Activated naive CD4-positive, alpha-beta T cell treated with anti-CD3 and anti-CD28 coated beads for 36 hours (primary cell): ENCODE measurements around the gene COBLL1. TPM values are rescaled to one million over a fixed set of nuclear protein-coding genes. Genes with fewer than 3 reads are reported as not detected.

ENCODE experiments used
- CTCF ChIA-PET: fragments of 350-600 bp; sonication (Branson Sonifier 250); formaldehyde crosslinking; loops from one replicate; lab custom pipeline; 2021; ENCODE audit warnings: antibody characterized with exemption; lab: Charles Lee
- DNase-seq: peaks from one replicate; pipeline ENCODE4 v3.0.0-alpha.2; 2020
- H3K27ac Mint-ChIP-seq: one replicate; pipeline ENCODE4 v1.8.0; 2021; ENCODE audit warnings: mild to moderate bottlenecking, mixed read lengths
- H3K27me3 Mint-ChIP-seq: one replicate; pipeline ENCODE4 v1.8.0; 2021; ENCODE audit warnings: low read depth, mixed read lengths
- H3K36me3 Mint-ChIP-seq: one replicate; pipeline ENCODE4 v1.8.0; 2021; ENCODE audit warnings: low read depth, mixed read lengths
- H3K4me1 Mint-ChIP-seq: one replicate; pipeline ENCODE4 v1.8.0; 2021; ENCODE audit warnings: low read depth, mixed read lengths
- H3K4me3 Mint-ChIP-seq: one replicate; pipeline ENCODE4 v1.8.0; 2021; ENCODE audit warnings: mild to moderate bottlenecking, moderate library complexity, mixed read lengths
- H3K9me3 Mint-ChIP-seq: one replicate; pipeline ENCODE4 v1.8.0; 2021; ENCODE audit warnings: mixed read lengths
- intact Hi-C: fragments of 100-400 bp; cut with micrococcal nuclease; formaldehyde crosslinking; loops from one replicate; pipeline ENCODE4 v1.15.1; 2023
- total RNA-seq, 2 experiments: library from RNA; stranded (reverse); gene quantifications; one replicate each; pipeline ENCODE4 v1.2.3, GENCODE V29; 2021

Gene COBLL1
- total RNA-seq, 2 experiments from 2014 or later, result not detected

- Mint-ChIP-seq H3K36me3 (no peaks in the 10 kb centered on the region), H3K27me3 (no peaks in the 10 kb centered on the region), H3K4me3 (no peak overlapping the region), H3K9me3 (no peaks in the 10 kb centered on the region), H3K27ac (no peak overlapping the region), H3K4me1 (no peaks in the 10 kb centered on the region)
- intact Hi-C loops, result no loop called here
- no peak for DNase-seq
- CTCF ChIA-PET, result no interaction called here
Observed at GRCh38 chr2:164754157-164755093, 87.2 kb downstream of the COBLL1 start.

DNA sequence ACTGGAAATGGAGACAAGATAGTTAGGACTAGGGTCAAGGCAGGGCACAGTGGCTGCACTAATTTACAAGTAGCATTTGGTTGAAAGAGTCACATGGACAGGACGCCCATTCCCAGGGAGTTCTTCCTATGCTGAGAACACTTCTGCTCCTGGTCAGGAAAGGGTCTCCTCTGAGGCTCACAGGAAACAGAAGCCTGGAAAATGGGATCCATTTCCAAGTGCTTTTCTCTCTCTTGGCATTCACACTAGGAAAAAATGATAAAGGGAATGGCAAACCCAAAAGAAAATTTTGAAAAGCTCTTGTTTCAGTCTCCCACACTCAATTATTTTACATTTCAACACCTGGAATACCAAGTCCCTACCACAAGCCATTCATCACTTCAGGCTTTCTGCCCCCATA is 88.7 kb downstream of the COBLL1 start:
- CTCF ChIA-PET, result no interaction called here
- H3K9me3 Mint-ChIP-seq, result no peaks in the 10 kb centered on the region
- H3K27me3 Mint-ChIP-seq, result no peaks in the 10 kb centered on the region
- H3K4me3 Mint-ChIP-seq, result no peak overlapping the region
- H3K27ac Mint-ChIP-seq, result no peak overlapping the region
- H3K4me1 Mint-ChIP-seq, result no peaks in the 10 kb centered on the region
- DNase-seq, result no peak
- H3K36me3 Mint-ChIP-seq, result no peaks in the 10 kb centered on the region
- intact Hi-C loops, result no loop called here

DNA sequence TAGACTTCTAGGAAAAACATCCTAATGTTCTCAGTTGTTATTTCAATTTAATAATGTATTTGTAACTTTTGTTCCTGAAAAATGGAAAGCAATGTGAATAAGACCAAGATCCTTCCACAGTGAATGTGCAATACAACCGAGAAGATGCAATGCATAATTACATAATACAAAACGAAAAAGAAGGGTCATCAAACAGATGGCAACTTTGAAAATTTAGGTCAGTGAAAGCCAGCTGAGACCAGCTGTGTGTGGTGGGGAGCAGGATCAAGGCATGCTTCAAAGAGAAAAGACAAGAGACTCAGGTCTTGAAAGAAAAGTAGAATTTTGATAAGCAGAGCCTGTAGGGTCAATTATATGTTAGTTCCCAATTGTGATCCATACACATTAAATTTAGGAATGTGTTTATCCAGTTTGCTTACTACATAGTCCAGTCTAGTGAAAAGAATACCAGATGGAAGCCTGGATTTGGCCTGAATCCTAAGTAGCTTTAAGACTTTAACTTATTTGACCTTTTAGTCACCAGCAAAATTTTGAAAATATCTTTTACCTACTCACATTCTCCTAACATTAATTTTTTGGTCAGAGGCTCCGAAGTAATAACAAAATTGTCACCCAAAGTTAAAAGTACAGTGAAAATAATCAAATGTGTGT is 93.7 kb downstream of the COBLL1 start:
- Mint-ChIP-seq H3K27ac (no peak overlapping the region), H3K27me3 (no peaks in the 10 kb centered on the region), H3K36me3 (no peaks in the 10 kb centered on the region), H3K4me1 (no peaks in the 10 kb centered on the region), H3K9me3 (no peaks in the 10 kb centered on the region), H3K4me3 (no peak overlapping the region)
- CTCF ChIA-PET, result no interaction called here
- intact Hi-C loops, result no loop called here
- no peak for DNase-seq

DNA sequence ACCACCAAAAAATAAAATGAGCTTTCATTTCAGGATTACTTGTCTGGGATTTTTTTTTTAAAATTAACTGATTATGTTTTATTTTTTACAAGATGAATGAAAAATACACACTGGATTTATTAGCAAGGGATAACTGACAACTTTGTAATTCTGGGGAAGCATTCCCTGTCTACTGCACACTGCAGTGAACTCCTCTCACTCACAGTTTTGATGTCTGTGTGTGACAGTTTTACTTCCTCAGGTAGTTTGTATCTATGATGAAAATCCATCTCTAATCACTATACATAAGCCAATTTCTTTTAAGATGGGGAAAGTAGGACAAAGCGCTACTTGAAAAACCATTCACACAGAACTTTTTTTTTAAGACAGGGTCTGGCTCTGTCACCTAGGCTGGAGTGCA is 94.5 kb downstream of the COBLL1 start:
- intact Hi-C loops, result no loop called here
- H3K27me3 Mint-ChIP-seq, result no peaks in the 10 kb centered on the region
- no peak for DNase-seq
- H3K9me3 Mint-ChIP-seq, result no peaks in the 10 kb centered on the region
- H3K27ac Mint-ChIP-seq, result no peak overlapping the region
- H3K4me1 Mint-ChIP-seq, result no peaks in the 10 kb centered on the region
- H3K4me3 Mint-ChIP-seq, result no peak overlapping the region
- CTCF ChIA-PET, result no interaction called here
- no peaks in the 10 kb centered on the region for H3K36me3 Mint-ChIP-seq

GRCh38 chr2:164746713-164747112 is 94.9 kb downstream of the COBLL1 start:
- Mint-ChIP-seq H3K4me1 (no peaks in the 10 kb centered on the region), H3K9me3 (no peaks in the 10 kb centered on the region), H3K36me3 (no peaks in the 10 kb centered on the region), H3K4me3 (no peak overlapping the region), H3K27ac (no peak overlapping the region), H3K27me3 (no peaks in the 10 kb centered on the region)
- CTCF ChIA-PET, result no interaction called here
- intact Hi-C loops, result no loop called here
- no peak for DNase-seq

DNA sequence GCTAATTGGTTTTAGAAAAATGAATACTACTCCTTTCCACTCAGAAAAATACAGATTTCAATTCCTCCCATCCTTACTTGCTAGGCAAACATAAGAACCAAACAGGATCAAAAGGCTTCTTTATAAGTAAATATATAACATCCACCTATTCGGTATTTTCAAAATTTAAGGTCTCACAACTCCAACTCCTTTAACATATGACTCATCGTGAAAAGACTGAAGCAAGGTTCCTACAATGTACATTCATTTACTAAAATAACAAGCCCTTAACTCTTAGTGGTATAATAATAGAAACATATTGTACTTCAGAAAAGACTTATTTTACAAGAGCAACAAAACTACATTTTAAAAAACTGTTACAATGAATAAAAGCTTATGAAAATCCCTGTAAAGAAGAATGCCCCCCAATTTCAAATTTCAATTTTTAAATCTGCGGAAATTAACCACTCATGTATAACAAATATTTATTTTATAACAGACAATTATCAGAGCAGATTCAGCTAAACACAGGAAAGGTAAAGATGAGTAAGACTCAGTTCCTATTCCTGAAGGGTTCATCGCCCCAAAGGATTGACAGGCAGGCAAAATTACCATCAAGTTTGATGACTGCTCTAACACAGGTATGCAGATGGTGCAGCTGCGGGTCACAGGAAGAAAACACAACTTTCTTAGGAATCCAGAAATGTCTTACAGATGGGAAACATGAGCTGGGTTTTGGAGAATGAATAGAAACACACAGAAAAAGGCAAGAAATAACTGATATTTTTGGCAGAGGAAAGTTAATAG is 96.4 kb downstream of the COBLL1 start:
- Mint-ChIP-seq H3K27me3 (no peaks in the 10 kb centered on the region), H3K4me3 (no peak overlapping the region), H3K9me3 (no peaks in the 10 kb centered on the region)

GRCh38 chr2:164742738-164743317 is 98.8 kb downstream of the COBLL1 start:
- H3K4me1 Mint-ChIP-seq, result no peaks in the 10 kb centered on the region

More for the DNA sequence above, 96.4 kb downstream of the COBLL1 start:
- H3K27ac Mint-ChIP-seq, result no peak overlapping the region
- CTCF ChIA-PET, result no interaction called here
- no peaks in the 10 kb centered on the region for H3K4me1 Mint-ChIP-seq
- no peak for DNase-seq
- intact Hi-C loops, result no loop called here
- no peaks in the 10 kb centered on the region for H3K36me3 Mint-ChIP-seq

GRCh38 chr2:164739966-164740365 is 101.7 kb downstream of the COBLL1 start:
- Mint-ChIP-seq H3K9me3 (no peaks in the 10 kb centered on the region), H3K4me3 (no peak overlapping the region), H3K36me3 (no peaks in the 10 kb centered on the region), H3K27ac (no peak overlapping the region), H3K27me3 (no peaks in the 10 kb centered on the region), H3K4me1 (no peaks in the 10 kb centered on the region)
- no peak for DNase-seq
- CTCF ChIA-PET, result interaction anchor here (0.8 kb wide), 1 partner anchor 32 kb away, joined by 3 read pairs; no protein-coding TSS in a partner anchor
- intact Hi-C loops, result loop anchor here (1.0 to 5.0 kb wide), 3 partner anchors 21 to 552 kb away; partner anchors contain the start of gene COBLL1

More at GRCh38 chr2:164742738-164743317, 98.8 kb downstream of the COBLL1 start:
- H3K9me3 Mint-ChIP-seq, result no peaks in the 10 kb centered on the region
- H3K27me3 Mint-ChIP-seq, result no peaks in the 10 kb centered on the region
- DNase-seq, result no peak
- H3K36me3 Mint-ChIP-seq, result no peaks in the 10 kb centered on the region
- no peak overlapping the region for H3K4me3 Mint-ChIP-seq
- CTCF ChIA-PET, result no interaction called here
- intact Hi-C loops, result no loop called here
- H3K27ac Mint-ChIP-seq, result no peak overlapping the region

DNA sequence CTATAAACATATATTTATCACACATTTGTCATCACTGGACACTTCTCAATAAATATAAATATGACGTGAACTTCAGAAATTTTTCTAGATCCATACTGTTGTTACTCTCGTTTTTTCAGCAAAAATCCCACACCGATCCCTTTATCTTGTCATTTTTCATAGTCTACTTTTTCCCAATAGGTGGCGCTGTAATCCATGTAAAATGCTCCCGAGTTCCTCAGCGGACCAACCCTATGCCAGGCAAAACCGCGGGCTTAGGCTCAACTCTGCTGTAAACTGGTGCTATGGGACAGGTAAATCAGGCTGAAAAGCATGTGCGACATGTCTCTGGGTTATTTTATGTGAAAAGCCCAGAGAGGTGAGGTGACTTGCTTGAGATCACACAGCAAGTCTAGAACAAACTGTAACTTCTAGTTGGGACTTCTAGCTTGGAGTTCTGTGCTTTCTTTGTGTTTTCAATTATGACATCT is 104.0 kb downstream of the COBLL1 start:
- H3K36me3 Mint-ChIP-seq, result no peaks in the 10 kb centered on the region
- peak; percentile 38 for DNase-seq
- H3K4me3 Mint-ChIP-seq, result no peak overlapping the region
- no peaks in the 10 kb centered on the region for H3K4me1 Mint-ChIP-seq
- no peaks in the 10 kb centered on the region for H3K9me3 Mint-ChIP-seq
- H3K27ac Mint-ChIP-seq, result no peak overlapping the region
- CTCF ChIA-PET, result interaction anchor here (0.8 to 1.4 kb wide), 4 partner anchors 19 to 206 kb away, joined by 3 to 4 read pairs (median 4); partner anchors contain the start of gene COBLL1
- no peaks in the 10 kb centered on the region for H3K27me3 Mint-ChIP-seq
- intact Hi-C loops, result loop anchor here (1.0 to 5.0 kb wide), 7 partner anchors 105 to 555 kb away; partner anchors contain the start of genes COBLL1 and SCN3A

GRCh38 chr2:164735309-164735919 is 106.2 kb downstream of the COBLL1 start:
- intact Hi-C loops, result loop anchor here (5.0 kb wide), 2 partner anchors 107 to 557 kb away; partner anchors contain the start of gene COBLL1
- H3K36me3 Mint-ChIP-seq, result no peaks in the 10 kb centered on the region
- no peaks in the 10 kb centered on the region for H3K27me3 Mint-ChIP-seq
- no peak overlapping the region for H3K4me3 Mint-ChIP-seq
- CTCF ChIA-PET, result interaction anchor here (1.5 to 1.7 kb wide), 2 partner anchors 18 to 44 kb away, joined by 3 to 4 read pairs; no protein-coding TSS in a partner anchor
- H3K9me3 Mint-ChIP-seq, result no peaks in the 10 kb centered on the region
- DNase-seq, result no peak
- H3K4me1 Mint-ChIP-seq, result no peaks in the 10 kb centered on the region
- H3K27ac Mint-ChIP-seq, result no peak overlapping the region

- H3K36me3 Mint-ChIP-seq, result no peaks in the 10 kb centered on the region
- no peak overlapping the region for H3K4me3 Mint-ChIP-seq
- DNase-seq, result no peak
- H3K27me3 Mint-ChIP-seq, result no peaks in the 10 kb centered on the region
- no peaks in the 10 kb centered on the region for H3K9me3 Mint-ChIP-seq
- no peaks in the 10 kb centered on the region for H3K4me1 Mint-ChIP-seq
- intact Hi-C loops, result no loop called here
- CTCF ChIA-PET, result no interaction called here
- H3K27ac Mint-ChIP-seq, result no peak overlapping the region
Observed at GRCh38 chr2:164734196-164734595, 107.4 kb downstream of the COBLL1 start.
